ENCODE measurements around the gene PRKAG3. TPM values are rescaled to one million over a fixed set of nuclear protein-coding genes. Genes with fewer than 3 reads are reported as not detected.

PRKAG3 gene
- total RNA-seq, 1 donor from 2014 or later, result 0.14 TPM

DNA sequence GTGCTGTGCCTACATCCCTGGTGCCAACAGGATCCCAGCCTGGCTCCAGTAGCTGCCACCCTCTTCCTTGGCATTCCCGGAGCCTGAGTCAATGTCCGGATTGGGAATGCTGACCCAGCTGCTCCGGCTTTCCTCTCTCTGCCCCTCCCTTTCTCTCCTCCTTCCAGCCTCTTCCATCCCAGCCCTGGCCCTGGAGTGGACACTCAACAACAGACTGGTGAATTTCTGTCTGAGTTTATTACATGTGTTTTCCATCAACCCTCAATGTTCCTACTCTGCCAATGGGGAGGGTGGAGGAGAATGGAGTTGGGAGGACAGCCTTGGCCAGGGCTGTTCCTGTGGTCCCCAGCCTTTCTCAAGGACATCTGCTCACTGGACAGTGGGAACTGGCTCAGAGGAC, 917 bp upstream of the PRKAG3 start:
- H3K4me3 ChIP-seq, result no peak overlapping the region
- peaks cover 80% of the 10 kb centered on the region for H3K27me3 ChIP-seq (ENCODE audit: low read depth)
- H3K9me3 ChIP-seq (replicated peaks), result peaks cover 10% of the 10 kb centered on the region
- peaks cover 6% of the 10 kb centered on the region for H3K4me1 ChIP-seq
- peak overlapping the region; percentile 86 for H3K27ac ChIP-seq (replicated peaks)
- TF ChIP-seq CTCF (IDR thresholded peaks at IDR 0.05; ENCODE audit: borderline replicate concordance), result no peak
- intact Hi-C loops (cut with micrococcal nuclease), result loop anchor here (10.0 kb wide), 1 partner anchor 98 kb away; no protein-coding TSS in a partner anchor
- DNase-seq, result peak; percentile 59
- H3K36me3 ChIP-seq, result no peaks in the 10 kb centered on the region

DNA sequence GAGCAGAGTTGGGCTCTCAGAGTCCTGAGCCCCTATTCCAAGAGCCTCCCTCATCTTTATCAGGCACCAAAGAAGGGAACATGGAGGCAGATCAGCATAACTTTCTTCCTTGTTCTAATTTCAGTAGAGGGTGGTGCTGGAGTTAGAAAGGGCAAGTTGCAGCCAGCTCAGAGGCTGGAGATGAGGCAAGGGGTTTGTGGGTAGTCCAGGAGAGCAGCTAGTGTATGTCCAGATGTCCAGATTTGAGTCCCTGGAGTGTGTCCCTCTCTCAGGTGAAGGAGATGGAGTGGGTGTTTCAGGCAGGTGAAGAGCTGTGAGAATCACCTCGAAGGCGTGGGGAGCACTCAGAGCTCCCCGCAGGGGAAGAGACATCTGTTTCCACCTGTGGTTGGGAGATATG, 478 bp upstream of the PRKAG3 start:
- no peaks in the 10 kb centered on the region for H3K36me3 ChIP-seq
- H3K9me3 ChIP-seq (replicated peaks), result peaks cover 5% of the 10 kb centered on the region
- H3K27ac ChIP-seq (replicated peaks), result peak overlapping the region; percentile 86
- DNase-seq, result no peak
- intact Hi-C loops (cut with micrococcal nuclease), result loop anchor here (10.0 kb wide), 1 partner anchor 97 kb away; no protein-coding TSS in a partner anchor
- peaks cover 84% of the 10 kb centered on the region for H3K27me3 ChIP-seq (ENCODE audit: low read depth)
- peaks cover 6% of the 10 kb centered on the region for H3K4me1 ChIP-seq
- no peak for TF ChIP-seq CTCF (IDR thresholded peaks at IDR 0.05; ENCODE audit: borderline replicate concordance)
- no peak overlapping the region for H3K4me3 ChIP-seq

DNA sequence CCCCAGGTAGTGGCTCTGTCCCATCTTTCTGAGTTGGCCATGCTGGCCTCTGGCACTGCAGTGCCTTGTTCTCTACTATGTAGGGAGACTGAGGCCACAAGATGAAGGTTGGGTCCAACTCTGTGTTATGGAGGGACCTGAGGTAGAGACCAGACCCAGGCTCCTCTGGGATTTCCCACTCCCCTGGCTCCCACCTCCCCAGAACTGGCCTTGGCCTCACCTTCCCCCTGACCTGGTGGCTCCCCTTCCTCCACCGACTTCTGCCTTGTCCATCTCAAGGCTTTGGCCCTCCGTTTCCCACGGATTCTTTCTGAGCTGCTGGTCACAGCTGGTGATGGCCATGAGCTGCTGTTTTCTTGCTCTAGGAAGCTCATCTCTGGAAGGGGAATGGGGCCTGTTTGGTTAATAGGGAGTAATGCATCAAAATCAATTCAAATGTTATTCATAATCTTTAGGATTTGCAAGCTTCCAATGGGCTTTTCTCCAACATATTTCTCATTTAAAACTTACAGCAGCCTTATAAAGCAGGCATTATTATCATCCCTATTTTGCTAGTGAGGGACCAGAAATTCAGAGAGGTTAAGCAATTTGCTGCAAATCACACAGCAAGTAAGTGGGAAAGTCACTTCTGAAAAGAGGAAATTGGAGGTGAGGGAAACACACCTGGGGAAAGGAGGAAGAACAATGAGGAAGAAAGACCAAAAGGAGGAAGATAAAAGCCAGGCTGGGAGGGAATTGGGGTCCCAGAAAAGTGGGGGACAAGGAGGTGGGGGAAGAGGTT, 887 bp downstream of the PRKAG3 start:
- DNase-seq, result no peak
- Histone ChIP-seq H3K36me3 (no peaks in the 10 kb centered on the region), H3K4me1 (peaks cover 6% of the 10 kb centered on the region), H3K9me3 (replicated peaks) (no peaks in the 10 kb centered on the region), H3K27ac (replicated peaks) (peak overlapping the region; percentile 86), H3K27me3 (ENCODE audit: low read depth) (peaks cover 71% of the 10 kb centered on the region), H3K4me3 (no peak overlapping the region)
- no peak for TF ChIP-seq CTCF (IDR thresholded peaks at IDR 0.05; ENCODE audit: borderline replicate concordance)
- intact Hi-C loops (cut with micrococcal nuclease), result loop anchor here (10.0 kb wide), 1 partner anchor 96 kb away; no protein-coding TSS in a partner anchor

DNA sequence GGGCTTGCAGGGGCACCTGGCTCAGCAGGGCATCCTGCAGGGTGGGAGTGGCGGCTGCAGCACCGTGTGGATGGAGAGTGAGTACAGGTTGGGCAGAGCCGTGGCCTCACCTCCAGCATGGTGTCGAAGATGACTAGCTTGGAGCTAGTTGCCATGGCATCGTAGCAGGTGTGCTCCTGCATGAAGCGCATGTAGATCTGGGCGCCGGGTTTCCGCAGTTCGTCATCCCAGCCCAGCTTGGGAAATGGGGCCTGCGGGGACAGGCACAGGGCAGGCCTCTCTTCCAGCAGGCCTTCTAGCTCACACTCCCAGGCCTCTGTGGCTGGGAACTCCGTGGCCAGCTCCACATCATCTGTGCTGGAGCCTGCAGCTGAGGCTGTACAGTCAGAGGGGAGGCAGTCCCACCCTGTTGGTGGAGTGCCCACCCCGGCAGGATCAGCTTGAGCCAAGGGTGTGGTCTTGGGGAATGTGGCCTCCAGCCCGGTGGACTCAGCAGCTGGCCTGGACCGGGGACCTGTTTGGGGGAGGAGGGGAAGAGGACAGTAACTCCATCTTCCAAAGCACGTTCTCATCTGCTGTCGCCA, 1.6 kb downstream of the PRKAG3 start:
- DNase-seq, result peak; percentile 78
- H3K4me1 ChIP-seq, result peaks cover 6% of the 10 kb centered on the region
- TF ChIP-seq CTCF (IDR thresholded peaks at IDR 0.05; ENCODE audit: borderline replicate concordance), result no peak

GRCh38 chr2:218828477-218828778, 3.2 kb downstream of the PRKAG3 start:
- intact Hi-C loops (cut with micrococcal nuclease), result no loop called here
- H3K27ac ChIP-seq (replicated peaks), result no peak overlapping the region
- H3K9me3 ChIP-seq (replicated peaks), result no peaks in the 10 kb centered on the region
- H3K4me1 ChIP-seq, result peaks cover 6% of the 10 kb centered on the region
- H3K36me3 ChIP-seq, result no peaks in the 10 kb centered on the region
- no peak for TF ChIP-seq CTCF (IDR thresholded peaks at IDR 0.05; ENCODE audit: borderline replicate concordance)
- peaks cover 54% of the 10 kb centered on the region for H3K27me3 ChIP-seq (ENCODE audit: low read depth)
- no peak overlapping the region for H3K4me3 ChIP-seq
- no peak for DNase-seq

More for the DNA sequence above, 1.6 kb downstream of the PRKAG3 start:
- Histone ChIP-seq H3K27me3 (ENCODE audit: low read depth) (peaks cover 64% of the 10 kb centered on the region), H3K27ac (replicated peaks) (peak overlapping the region; percentile 86), H3K9me3 (replicated peaks) (no peaks in the 10 kb centered on the region), H3K36me3 (no peaks in the 10 kb centered on the region), H3K4me3 (no peak overlapping the region)
- intact Hi-C loops (cut with micrococcal nuclease), result loop anchor here (10.0 kb wide), 1 partner anchor 95 kb away; no protein-coding TSS in a partner anchor

Data from left ventricle myocardium inferior (tissue), 1 donor.